ENCODE measurements around the gene MSL1.

DNA sequence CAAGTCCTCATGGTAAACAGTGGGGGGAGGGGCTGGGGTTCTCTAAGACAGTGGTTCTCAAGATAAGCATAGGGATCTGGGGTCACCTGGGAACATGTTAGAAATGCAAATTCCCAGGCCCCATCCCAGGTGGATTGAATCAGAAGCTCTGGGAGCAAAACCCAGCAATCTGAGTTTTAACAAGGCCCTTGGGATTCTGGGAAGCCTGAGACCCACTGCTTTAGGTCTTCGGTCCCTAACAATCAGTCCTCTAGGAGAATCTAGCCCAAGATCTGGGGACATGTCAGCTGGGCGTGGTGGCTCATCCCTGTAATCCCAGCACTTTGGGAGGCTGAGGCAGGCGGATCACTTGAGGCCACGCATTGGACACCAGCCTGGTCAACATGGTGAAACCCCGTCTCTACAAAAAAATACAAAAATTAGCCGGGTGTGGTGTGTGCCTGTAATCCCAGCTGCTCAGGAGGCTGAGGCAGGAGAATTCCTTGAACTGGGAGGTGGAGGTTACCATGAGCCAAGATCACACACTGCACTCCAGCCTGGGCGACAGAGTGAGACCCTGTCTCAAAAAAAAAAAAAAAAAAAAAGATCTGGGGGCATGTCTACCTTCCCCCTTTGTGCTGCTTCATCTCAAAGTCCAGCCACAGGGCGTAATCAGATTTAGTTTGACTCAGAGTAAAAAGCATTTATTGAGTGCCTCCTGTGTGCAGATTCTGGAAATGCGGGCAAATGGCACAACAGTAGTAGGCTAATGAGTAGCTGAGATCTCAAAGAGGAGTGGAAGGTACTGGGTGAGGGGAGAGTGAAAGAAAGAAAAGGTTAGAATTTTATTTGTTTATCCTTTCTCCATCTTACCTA is 12.6 kb upstream of the MSL1 start:
- TF ChIP-seq, protein P1, sequence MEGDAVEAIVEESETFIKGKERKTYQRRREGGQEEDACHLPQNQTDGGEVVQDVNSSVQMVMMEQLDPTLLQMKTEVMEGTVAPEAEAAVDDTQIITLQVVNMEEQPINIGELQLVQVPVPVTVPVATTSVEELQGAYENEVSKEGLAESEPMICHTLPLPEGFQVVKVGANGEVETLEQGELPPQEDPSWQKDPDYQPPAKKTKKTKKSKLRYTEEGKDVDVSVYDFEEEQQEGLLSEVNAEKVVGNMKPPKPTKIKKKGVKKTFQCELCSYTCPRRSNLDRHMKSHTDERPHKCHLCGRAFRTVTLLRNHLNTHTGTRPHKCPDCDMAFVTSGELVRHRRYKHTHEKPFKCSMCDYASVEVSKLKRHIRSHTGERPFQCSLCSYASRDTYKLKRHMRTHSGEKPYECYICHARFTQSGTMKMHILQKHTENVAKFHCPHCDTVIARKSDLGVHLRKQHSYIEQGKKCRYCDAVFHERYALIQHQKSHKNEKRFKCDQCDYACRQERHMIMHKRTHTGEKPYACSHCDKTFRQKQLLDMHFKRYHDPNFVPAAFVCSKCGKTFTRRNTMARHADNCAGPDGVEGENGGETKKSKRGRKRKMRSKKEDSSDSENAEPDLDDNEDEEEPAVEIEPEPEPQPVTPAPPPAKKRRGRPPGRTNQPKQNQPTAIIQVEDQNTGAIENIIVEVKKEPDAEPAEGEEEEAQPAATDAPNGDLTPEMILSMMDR (IDR thresholded peaks at IDR 0.05; ENCODE audit: poor library complexity), result peak; percentile 22
- no peak for TF ChIP-seq EZH2 (IDR thresholded peaks at IDR 0.05; ENCODE audit: borderline replicate concordance)

Measured in hepatocyte (in vitro differentiated cells).